ENCODE measurements around the gene TRIM46.

The TRIM46 gene

DNA sequence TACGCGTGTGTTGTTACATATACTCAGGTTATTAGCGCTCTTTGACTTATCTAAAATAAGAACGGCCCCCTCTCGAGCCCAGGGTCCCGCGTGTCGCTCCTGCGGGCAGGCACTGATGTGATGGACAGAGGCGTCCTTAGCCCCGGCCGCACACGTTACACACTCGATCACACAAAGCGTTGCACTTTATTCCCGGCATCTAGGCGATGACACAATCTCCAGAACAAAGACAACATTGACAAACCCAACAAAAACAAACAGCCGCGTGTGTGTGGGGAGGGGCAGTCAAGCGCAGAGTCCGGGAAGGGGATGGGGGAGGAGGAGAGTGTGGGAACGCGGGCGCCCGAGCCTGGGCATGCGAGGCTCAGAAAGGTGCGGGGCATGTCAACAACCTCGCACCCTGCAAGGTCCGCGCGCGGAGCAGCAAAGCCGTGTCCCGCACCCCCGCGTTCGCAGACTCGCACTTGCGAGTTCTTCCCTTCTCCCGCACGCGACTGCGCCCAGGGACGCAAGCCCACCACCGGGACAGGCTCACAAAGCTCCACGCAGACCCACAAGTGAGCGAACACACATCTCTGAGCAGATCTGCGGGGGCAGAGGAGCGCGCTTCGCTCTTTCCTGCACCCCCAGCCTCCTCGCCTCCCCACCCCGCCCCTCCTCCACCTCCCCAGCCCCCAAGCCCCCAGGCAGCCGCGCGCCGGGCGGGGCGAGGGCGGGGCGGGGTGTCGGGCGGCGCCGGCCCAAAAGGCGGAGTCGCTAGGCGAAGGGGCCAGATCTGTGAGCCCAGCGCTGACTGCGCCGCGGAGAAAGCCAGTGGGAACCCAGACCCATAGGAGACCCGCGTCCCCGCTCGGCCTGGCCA, 46.3 kb upstream of the TRIM46 start, which contains the start of gene EFNA1:
Gene EFNA1, plus strand, starts transcription at position 772 of the 862 bp plus-strand sequence. CDS start 102 bp downstream, outside the sequence.
- in situ Hi-C loops (cut with MboI; ENCODE audit: low sequenced_read_pairs, unreplicated experiment) = no loop called here
- DNase-seq (ENCODE audit: low spot score) = peak; percentile 67
- TF ChIP-seq CTCF (IDR thresholded peaks at IDR 0.05; ENCODE audit: borderline replicate concordance, control extremely low read depth, extremely low read depth, insufficient read depth, missing control alignments) = no peak

DNA sequence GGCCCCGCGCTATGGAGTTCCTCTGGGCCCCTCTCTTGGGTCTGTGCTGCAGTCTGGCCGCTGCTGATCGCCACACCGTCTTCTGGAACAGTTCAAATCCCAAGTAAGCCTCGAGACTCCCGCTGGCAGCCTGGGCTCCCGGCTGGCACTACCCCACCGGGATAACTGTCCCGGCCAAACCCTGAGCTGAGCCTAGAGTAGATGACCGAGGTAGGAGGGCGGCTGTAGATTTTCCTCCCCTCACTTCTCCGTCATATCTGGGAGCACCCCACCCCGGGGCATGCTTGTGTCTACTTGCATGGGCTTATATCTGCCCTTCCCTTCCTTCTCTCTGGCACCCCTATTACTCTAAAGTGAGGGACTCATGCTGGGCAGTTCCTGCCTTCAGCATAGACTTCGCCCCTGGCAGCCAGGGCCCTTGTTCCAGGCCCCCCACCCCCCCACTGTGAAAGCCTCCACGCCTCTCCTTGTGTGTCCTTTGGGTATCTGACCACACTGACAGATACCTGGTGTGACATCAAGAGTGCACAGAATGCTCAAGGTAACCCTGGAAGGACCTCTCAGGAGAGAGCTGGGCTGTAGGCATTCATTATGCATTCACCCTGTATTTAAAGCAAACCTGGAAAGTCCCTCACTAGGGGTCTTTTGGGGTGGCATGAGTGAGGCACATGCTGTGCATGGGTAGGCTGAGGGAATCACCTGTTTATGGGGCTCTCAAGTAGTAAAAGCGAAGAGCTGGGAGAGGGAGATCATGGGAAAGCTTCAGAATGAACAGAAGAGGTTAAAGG, 45.5 kb upstream of the TRIM46 start:
- in situ Hi-C loops (cut with MboI; ENCODE audit: low sequenced_read_pairs, unreplicated experiment) = no loop called here
- no peak for DNase-seq (ENCODE audit: low spot score)
- TF ChIP-seq CTCF (IDR thresholded peaks at IDR 0.05; ENCODE audit: borderline replicate concordance, control extremely low read depth, extremely low read depth, insufficient read depth, missing control alignments) = no peak

- TF ChIP-seq CTCF (IDR thresholded peaks at IDR 0.05; ENCODE audit: borderline replicate concordance, control extremely low read depth, extremely low read depth, insufficient read depth, missing control alignments) = no peak
- no peak for DNase-seq (ENCODE audit: low spot score)
- in situ Hi-C loops (cut with MboI; ENCODE audit: low sequenced_read_pairs, unreplicated experiment) = no loop called here
Observed at GRCh38 chr1:155128755-155129473, 44.7 kb upstream of the TRIM46 start.

GRCh38 chr1:155130272-155131006, 43.2 kb upstream of the TRIM46 start:
- no peak for TF ChIP-seq CTCF (IDR thresholded peaks at IDR 0.05; ENCODE audit: borderline replicate concordance, control extremely low read depth, extremely low read depth, insufficient read depth, missing control alignments)
- in situ Hi-C loops (cut with MboI; ENCODE audit: low sequenced_read_pairs, unreplicated experiment) = no loop called here
- no peak for DNase-seq (ENCODE audit: low spot score)

DNA sequence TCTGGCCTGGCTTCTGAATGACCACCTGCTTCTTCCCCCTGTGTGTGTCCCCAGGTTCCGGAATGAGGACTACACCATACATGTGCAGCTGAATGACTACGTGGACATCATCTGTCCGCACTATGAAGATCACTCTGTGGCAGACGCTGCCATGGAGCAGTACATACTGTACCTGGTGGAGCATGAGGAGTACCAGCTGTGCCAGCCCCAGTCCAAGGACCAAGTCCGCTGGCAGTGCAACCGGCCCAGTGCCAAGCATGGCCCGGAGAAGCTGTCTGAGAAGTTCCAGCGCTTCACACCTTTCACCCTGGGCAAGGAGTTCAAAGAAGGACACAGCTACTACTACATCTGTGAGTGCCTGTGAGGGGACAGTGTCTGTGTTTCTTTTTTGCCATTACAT, 42.4 kb upstream of the TRIM46 start:
- no peak for DNase-seq (ENCODE audit: low spot score)
- in situ Hi-C loops (cut with MboI; ENCODE audit: low sequenced_read_pairs, unreplicated experiment) = no loop called here
- no peak for TF ChIP-seq CTCF (IDR thresholded peaks at IDR 0.05; ENCODE audit: borderline replicate concordance, control extremely low read depth, extremely low read depth, insufficient read depth, missing control alignments)

Measured in GM13976 (cell line).